GM23338 (cell line): ENCODE data around the gene ZNF236. TPM values are rescaled to one million over a fixed set of nuclear protein-coding genes. Genes with fewer than 3 reads are reported as not detected.

ENCODE experiments used
- ATAC-seq: fragments of 200-7000 bp; cut with Tn5 transposase; 3 replicates; pipeline ENCODE4 v1.9.1; 2020
- DNase-seq: peaks from one replicate; pipeline ENCODE4 v3.0.0-alpha.2; 2015; ENCODE audit warnings: low spot score
- H2AFZ ChIP-seq: fragments of 200-600 bp; sonication (generic); 2 replicates; pipeline ENCODE4 v1.8.0; 2016; ENCODE audit warnings: antibody characterized with exemption, mild to moderate bottlenecking, moderate library complexity
- H3F3A ChIP-seq: fragments of 200-600 bp; sonication (generic); replicated peaks from 2 replicates; pipeline ENCODE4 v1.8.0; 2017; ENCODE audit warnings: antibody characterized with exemption, mixed run types, low read depth
- H3K27ac ChIP-seq: fragments of 200-600 bp; sonication (generic); 2 replicates; pipeline ENCODE4 v1.6.1; 2016; ENCODE audit warnings: low read depth
- H3K27me3 ChIP-seq: fragments of 200-600 bp; sonication (generic); 2 replicates; pipeline ENCODE4 v1.8.0; 2016; ENCODE audit warnings: mild to moderate bottlenecking, mixed run types, moderate library complexity; ENCODE audit not compliant: insufficient read depth
- H3K36me3 ChIP-seq: fragments of 200-600 bp; sonication (generic); 2 replicates; pipeline ENCODE4 v1.8.0; 2016; ENCODE audit warnings: mild to moderate bottlenecking; ENCODE audit not compliant: insufficient read depth
- H3K4me1 ChIP-seq: fragments of 200-600 bp; sonication (generic); 2 replicates; pipeline ENCODE4 v1.8.0; 2016; ENCODE audit warnings: mild to moderate bottlenecking, moderate library complexity; ENCODE audit not compliant: insufficient read depth
- H3K4me2 ChIP-seq: fragments of 200-600 bp; sonication (generic); 2 replicates; pipeline ENCODE4 v1.7.1; 2017; ENCODE audit warnings: mixed run types
- H3K4me3 ChIP-seq: fragments of 200-600 bp; sonication (generic); 2 replicates; pipeline ENCODE4 v1.6.1; 2016; ENCODE audit warnings: mixed run types
- H3K79me2 ChIP-seq: fragments of 200-600 bp; sonication (generic); replicated peaks from 2 replicates; pipeline ENCODE4 v1.8.0; 2017; ENCODE audit warnings: mild to moderate bottlenecking; ENCODE audit not compliant: insufficient read depth
- H3K9me2 ChIP-seq: fragments of 200-600 bp; sonication (generic); 2 replicates; pipeline ENCODE4 v1.8.0; 2017; ENCODE audit not compliant: insufficient read depth
- H4K20me1 ChIP-seq: fragments of 200-600 bp; sonication (generic); replicated peaks from 2 replicates; pipeline ENCODE4 v1.8.0; 2017; ENCODE audit warnings: mild to moderate bottlenecking; ENCODE audit not compliant: insufficient read depth
- H3K27ac Mint-ChIP-seq: 2 replicates; pipeline ENCODE4 v1.8.0; 2020; ENCODE audit warnings: inconsistent platforms, mild to moderate bottlenecking, moderate library complexity, mixed read lengths
- H3K27me3 Mint-ChIP-seq: 3 replicates; pipeline ENCODE4 v1.8.0; 2022; ENCODE audit warnings: low read depth, mild to moderate bottlenecking, moderate library complexity, mixed read lengths, inconsistent platforms; ENCODE audit not compliant: insufficient read depth, poor library complexity
- H3K36me3 Mint-ChIP-seq: 3 replicates; pipeline ENCODE4 v1.8.0; 2021; ENCODE audit warnings: low read depth, mild to moderate bottlenecking, inconsistent platforms, moderate library complexity, mixed read lengths
- H3K4me1 Mint-ChIP-seq: 3 replicates; pipeline ENCODE4 v1.8.0; 2020; ENCODE audit warnings: mild to moderate bottlenecking, inconsistent platforms, mixed read lengths
- H3K4me3 Mint-ChIP-seq: 3 replicates; pipeline ENCODE4 v1.8.0; 2021; ENCODE audit warnings: moderate library complexity, mild to moderate bottlenecking, inconsistent platforms, mixed read lengths
- H3K9me3 Mint-ChIP-seq: 3 replicates; pipeline ENCODE4 v1.8.0; 2020; ENCODE audit warnings: moderate library complexity, mild to moderate bottlenecking, inconsistent platforms, mixed read lengths
- CREB1 ChIP-seq: fragments of 250-450 bp; sonication (Bioruptor Pico); IDR thresholded peaks from 2 replicates; pipeline ENCODE4 v1.5.0; 2020; ENCODE audit warnings: low read depth, mild to moderate bottlenecking, moderate library complexity
- EZH2 ChIP-seq: fragments of 200-600 bp; sonication (generic); IDR thresholded peaks from one replicate; pipeline ENCODE4 v1.8.0; 2017; ENCODE audit warnings: antibody characterized with exemption, mild to moderate bottlenecking, low read depth; ENCODE audit not compliant: unreplicated experiment
- EZH2phosphoT487 ChIP-seq: fragments of 200-600 bp; sonication (generic); IDR thresholded peaks from one replicate; pipeline ENCODE4 v1.8.1; 2018; ENCODE audit warnings: antibody characterized with exemption; ENCODE audit not compliant: unreplicated experiment
- JUNB ChIP-seq: IDR thresholded peaks from one replicate; pipeline ENCODE4 v1.6.1; 2016; ENCODE audit warnings: antibody characterized with exemption; ENCODE audit not compliant: unreplicated experiment
- NANOG ChIP-seq: IDR thresholded peaks from 2 replicates; pipeline ENCODE4 v1.6.1; 2016; ENCODE audit warnings: antibody characterized with exemption, borderline replicate concordance
- POLR2AphosphoS5 ChIP-seq: IDR thresholded peaks from 2 replicates; pipeline ENCODE4 v1.6.1; 2016; ENCODE audit warnings: antibody characterized with exemption, low read depth
- STAT1 ChIP-seq: IDR thresholded peaks from one replicate; pipeline ENCODE4 v1.6.1; 2016; ENCODE audit warnings: antibody characterized with exemption; ENCODE audit not compliant: unreplicated experiment
- ZNF114 ChIP-seq: fragments of 250-450 bp; sonication (Bioruptor Pico); IDR thresholded peaks from 2 replicates; pipeline ENCODE4 v1.5.0; 2020; ENCODE audit warnings: mild to moderate bottlenecking, moderate library complexity
- ZNF331 ChIP-seq: fragments of 250-450 bp; sonication (Bioruptor Pico); IDR thresholded peaks from 2 replicates; pipeline ENCODE4 v1.5.0; 2020; ENCODE audit warnings: low read depth, mild to moderate bottlenecking, moderate library complexity
- polyA plus RNA-seq: library from polyadenylated mRNA; unstranded; fragments of >200 nt; fragmentation: Nextera tagmentation; extraction: Ambion mirVana; gene quantifications from 2 replicates; pipeline ENCODE4 v1.2.1, GENCODE V29; 2016
- total RNA-seq: library from RNA; depleted of rRNA; stranded (reverse); fragments of >200 nt; shearing (Covaris generic); gene quantifications from 2 replicates; pipeline ENCODE4 v1.2.3, GENCODE V29; 2014
- TF ChIP-seq, protein P1 (sequence below): IDR thresholded peaks from one replicate; pipeline ENCODE4 v1.6.1; 2018; ENCODE audit warnings: antibody characterized with exemption; ENCODE audit not compliant: unreplicated experiment
- TF ChIP-seq, protein P2 (sequence below), 2 experiments: fragments of 200-600 bp in 1 of 2; sonication (generic) in 1 of 2; conservative IDR thresholded peaks; 2 replicates each; pipeline versions ENCODE4 v1.5.1 to v1.6.1; 2016 to 2017; ENCODE audit warnings: antibody characterized with exemption in 2 of 2, low read depth in 2 of 2, mild to moderate bottlenecking in 2 of 2, moderate library complexity in 1 of 2
- TF ChIP-seq, protein P3 (sequence below): fragments of 250-450 bp; sonication (Bioruptor Pico); IDR thresholded peaks from 2 replicates; pipeline ENCODE4 v1.5.0; 2020; ENCODE audit warnings: mild to moderate bottlenecking, moderate library complexity
- TF ChIP-seq, protein P4 (sequence below): IDR thresholded peaks from 2 replicates; pipeline ENCODE4 v1.6.1; 2016; ENCODE audit warnings: antibody characterized with exemption

The ZNF236 gene
- total and polyA plus RNA-seq, 2 experiments from 2014 or later = 8.9 to 16.3 TPM

DNA sequence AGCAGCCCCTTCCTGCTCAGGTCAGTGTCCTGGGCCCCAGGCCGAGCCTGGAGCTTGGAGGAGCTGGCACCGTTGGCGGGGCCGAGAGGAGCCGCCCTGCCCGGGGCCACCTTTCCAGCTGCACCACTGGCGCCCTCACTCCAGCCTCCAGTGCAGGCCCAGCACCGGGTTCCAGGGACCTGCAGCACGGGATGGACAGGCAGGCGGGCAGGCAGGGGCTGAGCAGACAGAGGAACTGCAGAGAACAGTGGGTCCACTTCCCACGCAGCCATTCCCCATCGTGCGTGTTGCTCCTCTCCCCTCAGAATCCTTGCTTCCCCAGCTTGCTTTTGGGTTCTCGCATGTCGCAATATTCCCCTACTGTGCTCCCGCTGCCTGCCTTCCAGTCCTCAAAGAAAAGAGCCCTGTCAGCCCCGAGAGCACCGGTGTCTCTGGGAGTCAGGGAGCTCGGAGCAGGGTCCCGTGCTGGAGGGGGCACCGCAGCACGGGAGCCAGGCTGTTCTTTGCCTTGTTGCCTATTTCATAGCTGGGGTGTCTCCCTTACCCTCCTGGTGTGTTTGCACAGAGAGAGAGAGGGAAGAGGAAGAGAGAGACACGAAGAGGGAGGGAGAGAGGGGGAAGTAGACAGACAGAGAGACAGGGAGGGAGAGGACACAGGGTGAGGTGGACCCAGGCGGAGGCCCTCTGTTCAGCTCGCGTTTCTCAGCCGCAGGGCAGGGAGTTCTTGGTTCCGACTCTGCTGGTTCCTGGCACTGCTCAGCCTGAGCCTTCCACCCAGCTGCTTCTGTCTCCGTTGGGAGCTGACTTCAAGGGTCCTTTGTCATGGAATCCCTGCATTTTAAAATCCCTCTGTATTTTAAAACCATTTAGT is 184.2 kb downstream of the ZNF236 start:
- peak; percentile 34 for DNase-seq
- peak; percentile 73 for ATAC-seq
- Histone ChIP-seq H2AFZ (no peak overlapping the region), H3K27ac (peak overlapping the region; percentile 33; the same call in 1 of the 2 replicates), H3K79me2 (no peaks in the 10 kb centered on the region), H3F3A (no peaks in the 10 kb centered on the region), H3K36me3 (no peaks in the 10 kb centered on the region), H3K4me3 (no peak overlapping the region), H4K20me1 (no peaks in the 10 kb centered on the region), H3K9me2 (no peaks in the 10 kb centered on the region), H3K27me3 (no peaks in the 10 kb centered on the region), H3K4me1 (peaks cover 21% of the 10 kb centered on the region), H3K4me2 (0 out of 2 replicates have a peak overlapping the region, but pooled peaks have one; percentile 23)
- no peak overlapping the region for H3K27ac Mint-ChIP-seq
- H3K4me1 Mint-ChIP-seq = peaks cover 43% of the 10 kb centered on the region
- peaks cover 16% of the 10 kb centered on the region for H3K27me3 Mint-ChIP-seq
- TF ChIP-seq NANOG (no peak), ZNF331 (CRISPR knock-in tag) (no peak), POLR2AphosphoS5 (no peak), EZH2phosphoT487 (no peak), ZNF114 (CRISPR knock-in tag) (no peak), STAT1 (no peak), EZH2 (no peak), CREB1 (no peak), JUNB (no peak)
- TF ChIP-seq, protein P1, sequence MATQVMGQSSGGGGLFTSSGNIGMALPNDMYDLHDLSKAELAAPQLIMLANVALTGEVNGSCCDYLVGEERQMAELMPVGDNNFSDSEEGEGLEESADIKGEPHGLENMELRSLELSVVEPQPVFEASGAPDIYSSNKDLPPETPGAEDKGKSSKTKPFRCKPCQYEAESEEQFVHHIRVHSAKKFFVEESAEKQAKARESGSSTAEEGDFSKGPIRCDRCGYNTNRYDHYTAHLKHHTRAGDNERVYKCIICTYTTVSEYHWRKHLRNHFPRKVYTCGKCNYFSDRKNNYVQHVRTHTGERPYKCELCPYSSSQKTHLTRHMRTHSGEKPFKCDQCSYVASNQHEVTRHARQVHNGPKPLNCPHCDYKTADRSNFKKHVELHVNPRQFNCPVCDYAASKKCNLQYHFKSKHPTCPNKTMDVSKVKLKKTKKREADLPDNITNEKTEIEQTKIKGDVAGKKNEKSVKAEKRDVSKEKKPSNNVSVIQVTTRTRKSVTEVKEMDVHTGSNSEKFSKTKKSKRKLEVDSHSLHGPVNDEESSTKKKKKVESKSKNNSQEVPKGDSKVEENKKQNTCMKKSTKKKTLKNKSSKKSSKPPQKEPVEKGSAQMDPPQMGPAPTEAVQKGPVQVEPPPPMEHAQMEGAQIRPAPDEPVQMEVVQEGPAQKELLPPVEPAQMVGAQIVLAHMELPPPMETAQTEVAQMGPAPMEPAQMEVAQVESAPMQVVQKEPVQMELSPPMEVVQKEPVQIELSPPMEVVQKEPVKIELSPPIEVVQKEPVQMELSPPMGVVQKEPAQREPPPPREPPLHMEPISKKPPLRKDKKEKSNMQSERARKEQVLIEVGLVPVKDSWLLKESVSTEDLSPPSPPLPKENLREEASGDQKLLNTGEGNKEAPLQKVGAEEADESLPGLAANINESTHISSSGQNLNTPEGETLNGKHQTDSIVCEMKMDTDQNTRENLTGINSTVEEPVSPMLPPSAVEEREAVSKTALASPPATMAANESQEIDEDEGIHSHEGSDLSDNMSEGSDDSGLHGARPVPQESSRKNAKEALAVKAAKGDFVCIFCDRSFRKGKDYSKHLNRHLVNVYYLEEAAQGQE = no peak
- TF ChIP-seq, protein P2, sequence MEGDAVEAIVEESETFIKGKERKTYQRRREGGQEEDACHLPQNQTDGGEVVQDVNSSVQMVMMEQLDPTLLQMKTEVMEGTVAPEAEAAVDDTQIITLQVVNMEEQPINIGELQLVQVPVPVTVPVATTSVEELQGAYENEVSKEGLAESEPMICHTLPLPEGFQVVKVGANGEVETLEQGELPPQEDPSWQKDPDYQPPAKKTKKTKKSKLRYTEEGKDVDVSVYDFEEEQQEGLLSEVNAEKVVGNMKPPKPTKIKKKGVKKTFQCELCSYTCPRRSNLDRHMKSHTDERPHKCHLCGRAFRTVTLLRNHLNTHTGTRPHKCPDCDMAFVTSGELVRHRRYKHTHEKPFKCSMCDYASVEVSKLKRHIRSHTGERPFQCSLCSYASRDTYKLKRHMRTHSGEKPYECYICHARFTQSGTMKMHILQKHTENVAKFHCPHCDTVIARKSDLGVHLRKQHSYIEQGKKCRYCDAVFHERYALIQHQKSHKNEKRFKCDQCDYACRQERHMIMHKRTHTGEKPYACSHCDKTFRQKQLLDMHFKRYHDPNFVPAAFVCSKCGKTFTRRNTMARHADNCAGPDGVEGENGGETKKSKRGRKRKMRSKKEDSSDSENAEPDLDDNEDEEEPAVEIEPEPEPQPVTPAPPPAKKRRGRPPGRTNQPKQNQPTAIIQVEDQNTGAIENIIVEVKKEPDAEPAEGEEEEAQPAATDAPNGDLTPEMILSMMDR (conservative IDR thresholded peaks at IDR 0.05; ENCODE audit: low read depth in 2 of 2) = no peak
- TF ChIP-seq, protein P3, sequence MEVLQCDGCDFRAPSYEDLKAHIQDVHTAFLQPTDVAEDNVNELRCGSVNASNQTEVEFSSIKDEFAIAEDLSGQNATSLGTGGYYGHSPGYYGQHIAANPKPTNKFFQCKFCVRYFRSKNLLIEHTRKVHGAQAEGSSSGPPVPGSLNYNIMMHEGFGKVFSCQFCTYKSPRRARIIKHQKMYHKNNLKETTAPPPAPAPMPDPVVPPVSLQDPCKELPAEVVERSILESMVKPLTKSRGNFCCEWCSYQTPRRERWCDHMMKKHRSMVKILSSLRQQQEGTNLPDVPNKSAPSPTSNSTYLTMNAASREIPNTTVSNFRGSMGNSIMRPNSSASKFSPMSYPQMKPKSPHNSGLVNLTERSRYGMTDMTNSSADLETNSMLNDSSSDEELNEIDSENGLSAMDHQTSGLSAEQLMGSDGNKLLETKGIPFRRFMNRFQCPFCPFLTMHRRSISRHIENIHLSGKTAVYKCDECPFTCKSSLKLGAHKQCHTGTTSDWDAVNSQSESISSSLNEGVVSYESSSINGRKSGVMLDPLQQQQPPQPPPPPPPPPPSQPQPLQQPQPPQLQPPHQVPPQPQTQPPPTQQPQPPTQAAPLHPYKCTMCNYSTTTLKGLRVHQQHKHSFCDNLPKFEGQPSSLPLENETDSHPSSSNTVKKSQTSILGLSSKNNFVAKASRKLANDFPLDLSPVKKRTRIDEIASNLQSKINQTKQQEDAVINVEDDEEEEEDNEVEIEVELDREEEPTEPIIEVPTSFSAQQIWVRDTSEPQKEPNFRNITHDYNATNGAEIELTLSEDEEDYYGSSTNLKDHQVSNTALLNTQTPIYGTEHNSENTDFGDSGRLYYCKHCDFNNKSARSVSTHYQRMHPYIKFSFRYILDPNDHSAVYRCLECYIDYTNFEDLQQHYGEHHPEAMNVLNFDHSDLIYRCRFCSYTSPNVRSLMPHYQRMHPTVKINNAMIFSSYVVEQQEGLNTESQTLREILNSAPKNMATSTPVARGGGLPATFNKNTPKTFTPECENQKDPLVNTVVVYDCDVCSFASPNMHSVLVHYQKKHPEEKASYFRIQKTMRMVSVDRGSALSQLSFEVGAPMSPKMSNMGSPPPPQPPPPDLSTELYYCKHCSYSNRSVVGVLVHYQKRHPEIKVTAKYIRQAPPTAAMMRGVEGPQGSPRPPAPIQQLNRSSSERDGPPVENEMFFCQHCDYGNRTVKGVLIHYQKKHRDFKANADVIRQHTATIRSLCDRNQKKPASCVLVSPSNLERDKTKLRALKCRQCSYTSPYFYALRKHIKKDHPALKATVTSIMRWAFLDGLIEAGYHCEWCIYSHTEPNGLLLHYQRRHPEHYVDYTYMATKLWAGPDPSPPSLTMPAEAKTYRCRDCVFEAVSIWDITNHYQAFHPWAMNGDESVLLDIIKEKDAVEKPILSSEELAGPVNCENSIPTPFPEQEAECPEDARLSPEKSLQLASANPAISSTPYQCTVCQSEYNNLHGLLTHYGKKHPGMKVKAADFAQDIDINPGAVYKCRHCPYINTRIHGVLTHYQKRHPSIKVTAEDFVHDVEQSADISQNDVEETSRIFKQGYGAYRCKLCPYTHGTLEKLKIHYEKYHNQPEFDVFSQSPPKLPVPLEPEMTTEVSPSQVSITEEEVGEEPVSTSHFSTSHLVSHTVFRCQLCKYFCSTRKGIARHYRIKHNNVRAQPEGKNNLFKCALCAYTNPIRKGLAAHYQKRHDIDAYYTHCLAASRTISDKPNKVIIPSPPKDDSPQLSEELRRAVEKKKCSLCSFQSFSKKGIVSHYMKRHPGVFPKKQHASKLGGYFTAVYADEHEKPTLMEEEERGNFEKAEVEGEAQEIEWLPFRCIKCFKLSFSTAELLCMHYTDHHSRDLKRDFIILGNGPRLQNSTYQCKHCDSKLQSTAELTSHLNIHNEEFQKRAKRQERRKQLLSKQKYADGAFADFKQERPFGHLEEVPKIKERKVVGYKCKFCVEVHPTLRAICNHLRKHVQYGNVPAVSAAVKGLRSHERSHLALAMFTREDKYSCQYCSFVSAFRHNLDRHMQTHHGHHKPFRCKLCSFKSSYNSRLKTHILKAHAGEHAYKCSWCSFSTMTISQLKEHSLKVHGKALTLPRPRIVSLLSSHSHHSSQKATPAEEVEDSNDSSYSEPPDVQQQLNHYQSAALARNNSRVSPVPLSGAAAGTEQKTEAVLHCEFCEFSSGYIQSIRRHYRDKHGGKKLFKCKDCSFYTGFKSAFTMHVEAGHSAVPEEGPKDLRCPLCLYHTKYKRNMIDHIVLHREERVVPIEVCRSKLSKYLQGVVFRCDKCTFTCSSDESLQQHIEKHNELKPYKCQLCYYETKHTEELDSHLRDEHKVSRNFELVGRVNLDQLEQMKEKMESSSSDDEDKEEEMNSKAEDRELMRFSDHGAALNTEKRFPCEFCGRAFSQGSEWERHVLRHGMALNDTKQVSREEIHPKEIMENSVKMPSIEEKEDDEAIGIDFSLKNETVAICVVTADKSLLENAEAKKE = no peak
- TF ChIP-seq, protein P4, sequence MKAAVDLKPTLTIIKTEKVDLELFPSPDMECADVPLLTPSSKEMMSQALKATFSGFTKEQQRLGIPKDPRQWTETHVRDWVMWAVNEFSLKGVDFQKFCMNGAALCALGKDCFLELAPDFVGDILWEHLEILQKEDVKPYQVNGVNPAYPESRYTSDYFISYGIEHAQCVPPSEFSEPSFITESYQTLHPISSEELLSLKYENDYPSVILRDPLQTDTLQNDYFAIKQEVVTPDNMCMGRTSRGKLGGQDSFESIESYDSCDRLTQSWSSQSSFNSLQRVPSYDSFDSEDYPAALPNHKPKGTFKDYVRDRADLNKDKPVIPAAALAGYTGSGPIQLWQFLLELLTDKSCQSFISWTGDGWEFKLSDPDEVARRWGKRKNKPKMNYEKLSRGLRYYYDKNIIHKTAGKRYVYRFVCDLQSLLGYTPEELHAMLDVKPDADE = no peak
- no peak overlapping the region for H3K4me3 Mint-ChIP-seq
- no peaks in the 10 kb centered on the region for H3K9me3 Mint-ChIP-seq
- no peaks in the 10 kb centered on the region for H3K36me3 Mint-ChIP-seq
